Lower leg skin (tissue), 3 donors: ENCODE results near the gene RXRG.

Experiments
- POLR2A ChIP-seq, 2 donors: fragments of 450-650 bp; IDR thresholded peaks; one replicate each; pipeline ENCODE4 v1.6.1; 2016 to 2017; ENCODE audit warnings: antibody characterized with exemption in 2 of 2, mild to moderate bottlenecking in 1 of 2, moderate library complexity in 1 of 2
- TF ChIP-seq, protein P1 (sequence below), 3 donors: fragments of 450-650 bp; IDR thresholded peaks; one replicate each; pipeline ENCODE4 v1.5.1; 2016; ENCODE audit warnings: antibody characterized with exemption in 3 of 3, mild to moderate bottlenecking in 3 of 3, moderate library complexity in 2 of 3

DNA sequence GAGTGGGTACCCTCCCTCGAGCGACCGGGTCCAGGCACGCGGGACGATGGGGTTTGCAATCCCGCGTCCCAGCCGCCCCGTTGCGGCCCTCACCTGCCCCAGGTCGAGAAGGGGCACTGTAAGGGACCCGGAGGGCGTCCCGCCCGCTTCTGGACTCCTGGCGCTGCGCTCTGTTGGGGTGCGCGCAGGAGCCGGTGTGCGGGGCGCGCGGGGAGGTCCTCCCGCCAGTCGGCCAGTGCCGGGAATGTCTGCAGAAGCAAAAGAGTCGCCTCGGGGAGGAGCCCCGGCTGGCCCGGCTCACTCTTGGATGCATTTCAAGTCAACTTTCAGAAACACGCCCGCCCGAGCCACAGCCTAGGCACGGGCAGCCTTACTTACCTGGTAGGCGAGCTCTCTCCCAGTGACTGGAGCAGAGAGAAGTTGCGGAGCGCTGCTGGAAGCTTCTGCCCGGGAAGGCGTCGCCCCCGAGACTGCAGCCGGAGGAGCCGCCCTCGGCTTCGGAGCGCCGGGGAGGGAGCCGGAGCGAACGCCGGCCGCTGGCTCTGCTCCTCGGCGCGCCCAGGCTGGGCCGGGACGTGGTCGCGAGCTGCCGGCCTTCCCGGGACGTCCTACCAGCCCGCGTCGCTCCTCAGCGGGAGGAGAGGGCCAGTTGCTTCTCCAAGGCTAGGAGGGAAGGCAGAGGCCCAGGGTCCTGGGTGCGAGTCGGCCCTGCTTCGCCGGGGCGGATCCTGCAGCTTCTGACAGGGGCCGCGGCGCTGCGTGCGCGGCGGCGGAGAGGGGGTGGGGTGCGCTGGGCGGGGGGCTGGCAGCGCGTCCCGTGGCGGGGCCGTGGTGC is 88.7 kb downstream of the RXRG start, which contains the start of gene LMX1A:
- TF ChIP-seq, protein P1, sequence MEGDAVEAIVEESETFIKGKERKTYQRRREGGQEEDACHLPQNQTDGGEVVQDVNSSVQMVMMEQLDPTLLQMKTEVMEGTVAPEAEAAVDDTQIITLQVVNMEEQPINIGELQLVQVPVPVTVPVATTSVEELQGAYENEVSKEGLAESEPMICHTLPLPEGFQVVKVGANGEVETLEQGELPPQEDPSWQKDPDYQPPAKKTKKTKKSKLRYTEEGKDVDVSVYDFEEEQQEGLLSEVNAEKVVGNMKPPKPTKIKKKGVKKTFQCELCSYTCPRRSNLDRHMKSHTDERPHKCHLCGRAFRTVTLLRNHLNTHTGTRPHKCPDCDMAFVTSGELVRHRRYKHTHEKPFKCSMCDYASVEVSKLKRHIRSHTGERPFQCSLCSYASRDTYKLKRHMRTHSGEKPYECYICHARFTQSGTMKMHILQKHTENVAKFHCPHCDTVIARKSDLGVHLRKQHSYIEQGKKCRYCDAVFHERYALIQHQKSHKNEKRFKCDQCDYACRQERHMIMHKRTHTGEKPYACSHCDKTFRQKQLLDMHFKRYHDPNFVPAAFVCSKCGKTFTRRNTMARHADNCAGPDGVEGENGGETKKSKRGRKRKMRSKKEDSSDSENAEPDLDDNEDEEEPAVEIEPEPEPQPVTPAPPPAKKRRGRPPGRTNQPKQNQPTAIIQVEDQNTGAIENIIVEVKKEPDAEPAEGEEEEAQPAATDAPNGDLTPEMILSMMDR (IDR thresholded peaks at IDR 0.05), result no peak
- TF ChIP-seq POLR2A (IDR thresholded peaks at IDR 0.05), result no peak
